NB4 (cell line): ENCODE data around the gene MTHFD1.

ENCODE experiments used
- DNase-seq: peaks from one replicate; pipeline ENCODE4 v3.0.0; 2010; ENCODE audit warnings: low read depth
- H3K4me3 ChIP-seq: one replicate; pipeline ENCODE4 v1.5.1; 2011; ENCODE audit warnings: mild to moderate bottlenecking, low read depth, low read length, moderate library complexity
- MYC ChIP-seq: IDR thresholded peaks from 2 replicates; pipeline ENCODE4 v1.6.1; 2011; ENCODE audit warnings: low read depth, low read length
- POLR2A ChIP-seq: IDR thresholded peaks from 2 replicates; pipeline ENCODE4 v1.6.1; 2011; ENCODE audit warnings: mild to moderate bottlenecking; ENCODE audit not compliant: insufficient read length; ENCODE audit errors: extremely low read depth
- TF ChIP-seq, protein P1 (sequence below): IDR thresholded peaks from 2 replicates; pipeline ENCODE4 v1.6.1; 2011; ENCODE audit warnings: low read depth, low read length
- TF ChIP-seq, protein P2 (sequence below): IDR thresholded peaks from one replicate; pipeline ENCODE4 v1.5.1; 2012; ENCODE audit warnings: low read depth, low read length

The MTHFD1 gene

DNA sequence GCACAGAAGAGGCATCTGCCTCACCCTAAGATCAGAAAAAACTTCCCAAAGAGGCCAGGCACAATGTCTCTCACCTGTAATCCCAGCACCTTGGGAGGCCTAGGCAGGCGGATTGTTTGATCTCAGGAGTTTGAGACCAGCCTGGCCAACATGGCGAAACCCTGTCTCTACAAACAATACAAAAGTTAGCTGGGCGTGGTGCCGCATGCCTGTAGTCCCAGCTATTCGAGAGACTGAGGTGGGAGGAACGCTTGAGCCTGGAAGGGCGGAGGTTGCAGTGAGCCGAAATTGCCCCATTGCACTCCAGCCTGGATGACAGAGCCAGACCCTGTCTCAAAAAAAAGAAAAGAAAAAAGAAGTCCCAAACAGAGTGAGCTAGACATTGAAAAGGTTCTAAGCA, 120.9 kb downstream of the MTHFD1 start:
- DNase-seq = no peak
- H3K4me3 ChIP-seq = no peak overlapping the region
- TF ChIP-seq POLR2A = no peak
- TF ChIP-seq, protein P1, sequence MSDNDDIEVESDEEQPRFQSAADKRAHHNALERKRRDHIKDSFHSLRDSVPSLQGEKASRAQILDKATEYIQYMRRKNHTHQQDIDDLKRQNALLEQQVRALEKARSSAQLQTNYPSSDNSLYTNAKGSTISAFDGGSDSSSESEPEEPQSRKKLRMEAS = no peak
- TF ChIP-seq MYC = no peak
- TF ChIP-seq, protein P2, sequence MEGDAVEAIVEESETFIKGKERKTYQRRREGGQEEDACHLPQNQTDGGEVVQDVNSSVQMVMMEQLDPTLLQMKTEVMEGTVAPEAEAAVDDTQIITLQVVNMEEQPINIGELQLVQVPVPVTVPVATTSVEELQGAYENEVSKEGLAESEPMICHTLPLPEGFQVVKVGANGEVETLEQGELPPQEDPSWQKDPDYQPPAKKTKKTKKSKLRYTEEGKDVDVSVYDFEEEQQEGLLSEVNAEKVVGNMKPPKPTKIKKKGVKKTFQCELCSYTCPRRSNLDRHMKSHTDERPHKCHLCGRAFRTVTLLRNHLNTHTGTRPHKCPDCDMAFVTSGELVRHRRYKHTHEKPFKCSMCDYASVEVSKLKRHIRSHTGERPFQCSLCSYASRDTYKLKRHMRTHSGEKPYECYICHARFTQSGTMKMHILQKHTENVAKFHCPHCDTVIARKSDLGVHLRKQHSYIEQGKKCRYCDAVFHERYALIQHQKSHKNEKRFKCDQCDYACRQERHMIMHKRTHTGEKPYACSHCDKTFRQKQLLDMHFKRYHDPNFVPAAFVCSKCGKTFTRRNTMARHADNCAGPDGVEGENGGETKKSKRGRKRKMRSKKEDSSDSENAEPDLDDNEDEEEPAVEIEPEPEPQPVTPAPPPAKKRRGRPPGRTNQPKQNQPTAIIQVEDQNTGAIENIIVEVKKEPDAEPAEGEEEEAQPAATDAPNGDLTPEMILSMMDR = no peak
